HG03442 (cell line): Measurements from ENCODE around the gene POLR1D.

Experiments
- ATAC-seq: cut with Tn5 transposase; IDR thresholded peaks from one replicate; pipeline ENCODE4 v1.9.1; 2021; ENCODE audit warnings: mild to moderate bottlenecking, moderate library complexity; ENCODE audit not compliant: unreplicated experiment

Gene POLR1D, protein sequence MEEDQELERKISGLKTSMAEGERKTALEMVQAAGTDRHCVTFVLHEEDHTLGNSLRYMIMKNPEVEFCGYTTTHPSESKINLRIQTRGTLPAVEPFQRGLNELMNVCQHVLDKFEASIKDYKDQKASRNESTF

DNA sequence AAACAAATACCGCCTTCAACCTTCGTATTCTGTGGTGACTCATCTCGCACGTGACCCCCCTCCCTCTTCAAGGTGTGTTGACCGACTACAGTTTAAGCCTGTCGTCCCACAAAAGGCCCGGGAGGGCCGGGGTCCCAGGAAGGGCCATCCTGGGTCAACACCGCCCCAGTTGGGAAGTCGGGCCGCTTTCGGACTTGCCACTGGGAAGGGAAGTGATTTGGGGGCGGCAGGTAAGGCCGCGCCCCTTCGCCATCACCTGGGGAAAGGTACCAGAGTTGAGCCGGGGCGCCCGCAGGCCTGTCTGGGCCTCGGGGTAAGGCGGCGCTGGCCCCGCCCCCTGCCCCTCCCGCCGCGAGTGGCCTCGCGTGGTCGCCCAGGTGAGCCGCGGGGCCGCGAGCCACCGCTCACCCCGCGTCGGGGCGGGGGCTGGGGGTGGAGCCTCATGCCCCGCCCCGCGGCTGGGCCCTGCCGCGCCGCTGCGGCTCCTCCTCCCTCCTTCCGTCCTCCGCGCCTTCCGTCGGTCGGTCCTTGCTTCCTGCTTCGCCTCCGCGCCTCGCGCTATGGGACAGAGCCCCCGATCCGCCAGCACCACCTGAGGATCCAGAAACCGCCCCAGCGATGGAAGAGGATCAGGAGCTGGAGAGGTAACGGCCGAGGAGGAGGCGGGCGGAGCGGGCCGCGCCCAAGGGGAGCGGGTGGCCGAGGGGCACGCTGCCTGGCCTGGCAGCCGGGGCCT, at the start of gene POLR1D:
POLR1D (plus strand) TSS at position 527 of the 736 bp plus-strand sequence; CDS start at position 619, 92 bp downstream.
- ATAC-seq: peak; percentile 52

- no peak for ATAC-seq
Observed at GRCh38 chr13:27572234-27572901, 49.3 kb upstream of the POLR1D start.

DNA sequence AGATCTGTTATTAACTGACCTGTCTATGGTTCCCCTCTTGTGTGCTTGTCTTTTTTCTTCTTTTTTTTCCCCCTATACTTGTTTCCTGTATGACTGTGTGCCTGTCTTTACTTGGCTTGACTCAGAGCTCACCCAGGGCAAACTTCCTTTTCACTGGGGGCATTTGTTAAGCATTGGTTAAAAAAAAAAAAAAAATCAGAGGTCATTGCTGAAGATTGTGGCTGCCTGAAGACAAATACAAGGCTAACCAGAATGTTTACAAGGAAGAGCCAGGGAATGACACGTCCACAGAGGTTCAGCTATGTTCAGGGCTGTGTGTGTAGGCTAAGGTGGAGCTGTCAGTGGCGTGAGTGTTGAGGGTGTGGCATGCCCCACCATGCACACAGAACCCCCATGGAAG, 48.4 kb upstream of the POLR1D start:
- no peak for ATAC-seq

- no peak for ATAC-seq
Observed at GRCh38 chr13:27574661-27575060, 47.0 kb upstream of the POLR1D start.

GRCh38 chr13:27578121-27579030, 43.3 kb upstream of the POLR1D start:
- ATAC-seq: no peak

GRCh38 chr13:27583645-27584044, 38.0 kb upstream of the POLR1D start:
- no peak for ATAC-seq

DNA sequence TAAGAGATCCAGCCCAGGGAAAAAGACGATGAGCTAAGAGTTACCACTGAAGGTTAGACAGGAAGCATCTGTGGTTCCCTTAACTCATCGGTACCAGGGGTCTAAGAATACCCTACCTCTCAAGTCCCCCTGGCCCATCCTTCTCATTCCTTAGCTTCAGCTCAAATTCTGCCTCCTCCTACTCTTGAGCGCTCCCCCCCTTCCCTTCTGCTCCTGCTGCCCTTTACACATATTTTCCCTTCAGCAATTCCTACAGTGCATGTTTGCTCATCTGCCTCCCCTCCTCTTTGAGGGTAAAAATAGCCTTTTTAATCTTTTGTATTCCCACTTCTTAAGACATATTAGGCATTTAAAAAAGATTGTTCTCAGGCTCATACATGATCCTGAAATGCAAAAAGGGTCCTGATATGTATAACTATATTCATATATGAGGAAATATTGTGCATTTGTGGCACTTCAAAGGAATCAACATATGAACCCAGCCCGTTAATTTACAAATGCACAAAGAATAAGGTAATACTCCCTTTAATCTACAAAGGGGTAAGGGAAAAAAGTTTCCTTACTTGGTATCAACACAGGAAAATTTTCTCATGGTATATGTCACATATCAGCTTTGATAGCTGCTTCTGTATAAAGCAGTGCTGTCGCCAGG, 34.5 kb upstream of the POLR1D start:
- no peak for ATAC-seq

DNA sequence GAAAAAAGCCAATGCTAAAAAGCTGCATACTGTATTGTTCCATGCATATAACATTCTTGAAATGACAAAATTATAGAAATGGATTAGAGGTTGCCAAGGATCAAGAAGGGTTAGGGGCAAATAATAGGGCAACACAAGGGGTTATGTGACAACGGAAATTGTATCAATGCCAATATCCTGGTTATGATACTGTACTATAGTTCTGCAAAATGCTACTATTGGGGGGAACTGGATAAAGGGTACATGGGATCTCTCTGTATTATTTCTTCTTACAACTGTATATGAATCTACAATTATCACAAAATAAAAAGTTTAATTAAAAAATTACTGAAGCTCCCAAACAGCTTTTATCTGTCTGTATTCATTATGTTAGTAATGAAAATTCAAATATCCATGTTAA, 33.3 kb upstream of the POLR1D start:
- ATAC-seq: no peak

DNA sequence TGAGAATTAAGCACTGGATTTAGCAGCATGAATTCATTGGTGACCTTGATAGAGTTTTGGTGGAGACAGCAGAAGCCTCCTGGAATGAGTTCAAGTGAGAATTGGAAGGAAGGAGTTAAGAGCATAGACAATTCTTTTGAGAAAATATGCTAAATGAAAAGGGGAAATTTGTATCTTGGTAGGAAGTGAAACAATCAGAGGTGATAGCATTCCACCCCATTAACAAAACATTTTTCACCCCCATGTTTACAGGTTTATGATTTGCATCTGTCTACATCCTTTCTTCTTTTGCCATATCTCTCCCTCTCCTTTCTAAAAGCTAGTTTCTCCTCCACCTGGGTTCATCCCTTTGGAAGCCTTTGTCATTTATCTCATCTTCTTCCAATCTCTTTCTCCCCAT, 28.8 kb upstream of the POLR1D start:
- no peak for ATAC-seq

DNA sequence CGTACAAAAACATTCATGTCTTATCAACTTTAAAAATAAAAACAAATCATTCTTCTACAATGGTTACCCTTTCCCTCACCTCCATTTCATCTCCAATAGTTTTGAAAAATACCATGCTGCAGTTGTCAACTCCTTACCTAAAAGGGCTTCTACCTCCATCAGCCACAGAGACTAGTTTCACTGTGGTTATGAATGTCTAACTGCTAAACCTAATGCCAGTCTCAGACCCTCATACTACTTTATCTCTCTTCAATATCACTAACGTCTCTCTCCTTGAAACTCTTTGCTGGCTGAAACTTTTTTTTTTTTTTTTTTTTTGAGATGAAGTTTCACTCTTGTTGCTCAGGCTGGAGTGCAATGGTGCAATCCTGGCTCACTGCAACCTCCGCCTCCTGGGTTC, 28.4 kb upstream of the POLR1D start:
- ATAC-seq: no peak

- no peak for ATAC-seq
Observed at GRCh38 chr13:27595055-27595811, 26.5 kb upstream of the POLR1D start.

DNA sequence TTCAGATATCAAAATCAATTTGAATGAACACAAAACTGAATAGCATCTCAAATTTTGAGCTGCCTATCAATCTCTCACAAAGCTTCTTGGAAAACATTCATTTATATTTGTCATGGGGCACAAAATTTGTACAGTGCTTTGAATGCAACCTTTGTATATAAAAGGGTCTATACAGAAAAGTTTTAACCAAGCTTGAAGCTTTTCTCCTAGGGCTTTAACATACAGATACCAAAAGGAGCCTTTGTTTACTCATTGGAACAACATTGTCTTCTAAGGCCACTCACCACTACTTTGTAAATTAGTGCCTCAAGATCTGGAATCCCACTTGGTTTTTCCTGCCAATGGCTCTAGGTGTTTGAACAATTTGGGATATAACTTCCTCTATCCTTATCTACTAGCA, 22.6 kb upstream of the POLR1D start:
- no peak for ATAC-seq

- no peak for ATAC-seq
Observed at GRCh38 chr13:27599845-27600553, 21.7 kb upstream of the POLR1D start.

GRCh38 chr13:27600711-27601110, 21.0 kb upstream of the POLR1D start:
- no peak for ATAC-seq

DNA sequence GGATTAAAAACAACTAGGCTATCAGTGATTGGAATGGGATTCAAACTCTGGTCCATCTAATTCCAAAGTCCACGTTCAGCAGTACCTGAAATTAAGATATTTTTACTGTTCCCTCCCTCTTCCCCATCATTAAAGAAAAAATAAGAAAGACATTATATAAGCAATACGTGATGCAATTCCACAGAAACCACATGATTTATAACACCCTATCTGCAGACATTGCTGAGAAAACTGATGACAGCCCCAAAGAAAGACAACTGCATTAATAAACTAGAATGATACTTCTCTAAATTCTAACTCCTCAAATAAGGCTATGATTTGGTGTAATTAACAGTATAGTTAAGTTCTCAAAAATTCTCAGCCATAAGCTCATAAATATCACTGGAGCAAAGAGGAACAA, 20.5 kb upstream of the POLR1D start:
- no peak for ATAC-seq

- no peak for ATAC-seq
Observed at GRCh38 chr13:27601803-27602202, 19.9 kb upstream of the POLR1D start.

GRCh38 chr13:27605099-27605498, 16.6 kb upstream of the POLR1D start:
- no peak for ATAC-seq

DNA sequence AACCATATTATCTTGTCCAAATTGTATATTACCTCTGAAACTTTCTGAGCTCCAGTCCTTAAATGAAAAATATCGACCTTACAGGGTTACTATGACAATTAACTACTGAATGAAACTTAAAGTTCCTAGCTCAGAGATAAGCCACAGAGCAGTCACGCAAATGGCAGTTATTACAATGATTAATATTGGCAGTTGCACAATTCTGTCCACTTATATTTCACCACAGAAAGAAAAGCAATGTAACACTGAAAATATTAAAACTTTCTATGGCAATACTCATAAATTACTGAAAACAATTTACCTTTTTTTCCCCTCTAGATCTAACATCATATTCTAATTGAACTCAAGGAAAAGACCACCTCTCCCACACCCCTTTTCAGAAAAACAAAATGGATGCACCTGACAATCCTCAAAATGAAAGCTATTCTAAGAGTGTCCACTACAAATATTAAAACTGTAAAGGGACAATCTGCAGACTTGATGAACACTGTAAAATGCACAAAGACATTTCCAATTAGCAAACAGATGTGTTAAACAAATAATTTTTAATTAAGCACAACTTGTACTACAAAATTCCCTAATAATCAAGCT, 16.0 kb upstream of the POLR1D start:
- ATAC-seq: no peak

- no peak for ATAC-seq
Observed at GRCh38 chr13:27607125-27607524, 14.6 kb upstream of the POLR1D start.
